H4 (cell line): ENCODE results near the gene RELL1. TPM values are rescaled to one million over a fixed set of nuclear protein-coding genes. Genes with fewer than 3 reads are reported as not detected.

Source experiments
- DNase-seq: peaks from one replicate; pipeline ENCODE4 v3.0.0-alpha.2; 2015; ENCODE audit warnings: low spot score
- total RNA-seq: library from RNA; depleted of rRNA; stranded (reverse); fragments of >200 nt; shearing (Covaris generic); gene quantifications from 2 replicates; pipeline ENCODE4 v1.2.3, GENCODE V29; 2014; rRNA removed

RELL1 gene
- total RNA-seq, 1 experiment from 2014 or later: 46.0 TPM

DNA sequence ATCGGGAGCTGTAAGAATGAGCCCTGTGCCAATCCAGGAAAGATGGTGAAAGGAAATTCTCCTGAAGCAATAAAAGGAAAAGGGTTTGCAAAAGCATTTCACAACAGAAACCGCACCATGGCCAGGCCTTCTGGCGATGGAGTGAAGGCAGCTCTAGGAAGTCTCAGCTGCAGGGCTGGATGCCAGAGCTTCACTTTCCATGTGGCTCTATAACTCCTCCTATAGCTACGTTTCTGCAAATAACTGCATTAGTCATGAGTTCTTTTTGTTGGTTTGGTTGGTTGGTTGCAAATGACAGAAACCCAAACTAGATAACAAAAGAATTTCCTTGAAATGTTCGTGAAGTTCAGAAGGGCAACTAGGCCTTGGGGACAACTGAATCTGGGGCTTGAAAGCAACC lies 84.6 kb downstream of the RELL1 start:
- peak; percentile 93 for DNase-seq

DNA sequence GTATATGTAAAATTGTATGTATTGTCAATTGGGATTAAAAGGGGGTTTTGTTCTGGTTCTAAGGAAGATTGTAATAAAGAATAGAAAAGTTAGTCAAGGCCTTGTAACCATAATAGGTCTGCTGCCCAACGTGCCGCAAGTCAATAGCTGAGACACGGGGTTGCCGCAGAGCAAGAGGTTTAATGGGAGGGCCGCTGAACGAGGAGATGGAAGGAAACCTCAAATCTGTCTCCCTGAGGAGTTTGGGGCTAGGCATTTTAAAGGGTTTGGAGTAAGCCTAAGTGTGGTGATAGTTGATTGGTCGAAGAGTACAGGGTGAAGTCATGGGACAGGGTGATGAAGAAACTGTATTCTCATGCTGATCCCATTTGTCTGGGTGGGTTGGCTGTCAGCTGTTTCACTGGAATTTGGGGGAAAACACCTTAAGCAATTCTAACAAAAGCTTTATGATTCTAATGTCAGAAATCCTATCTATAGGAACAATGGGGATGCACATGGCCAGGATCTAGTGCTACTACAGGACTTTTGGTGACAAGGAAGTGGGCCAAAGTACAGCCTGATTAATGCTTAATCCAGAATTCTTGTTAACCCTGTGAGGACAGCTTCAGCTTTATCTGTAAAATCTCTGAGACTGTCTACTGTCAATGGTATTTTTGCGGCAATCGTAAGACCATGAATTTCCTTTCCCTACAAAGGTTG lies 86.9 kb downstream of the RELL1 start:
- no peak for DNase-seq

GRCh38 chr4:37597034-37597433 lies 89.1 kb downstream of the RELL1 start:
- no peak for DNase-seq

GRCh38 chr4:37595875-37596680 lies 90.1 kb downstream of the RELL1 start:
- DNase-seq: no peak

DNA sequence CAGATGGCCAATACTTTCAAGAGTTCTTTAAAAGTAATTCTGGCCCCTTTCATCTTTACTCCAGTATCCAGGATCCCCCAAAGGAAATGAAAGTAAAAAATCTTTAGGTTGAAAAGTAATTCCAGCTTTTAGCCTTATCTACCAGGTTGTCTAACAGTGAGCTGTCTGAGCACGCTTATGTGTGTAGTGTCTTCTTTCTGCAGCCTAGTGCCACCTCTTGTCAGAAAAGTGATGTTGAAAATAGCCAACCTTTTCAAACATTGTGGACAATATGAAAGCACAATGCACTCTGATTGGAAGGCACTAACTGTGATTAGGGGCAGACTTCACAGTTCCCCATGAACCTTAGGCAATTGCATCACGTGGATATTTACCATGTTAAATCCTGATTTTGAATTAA lies 92.1 kb downstream of the RELL1 start:
- no peak for DNase-seq

DNA sequence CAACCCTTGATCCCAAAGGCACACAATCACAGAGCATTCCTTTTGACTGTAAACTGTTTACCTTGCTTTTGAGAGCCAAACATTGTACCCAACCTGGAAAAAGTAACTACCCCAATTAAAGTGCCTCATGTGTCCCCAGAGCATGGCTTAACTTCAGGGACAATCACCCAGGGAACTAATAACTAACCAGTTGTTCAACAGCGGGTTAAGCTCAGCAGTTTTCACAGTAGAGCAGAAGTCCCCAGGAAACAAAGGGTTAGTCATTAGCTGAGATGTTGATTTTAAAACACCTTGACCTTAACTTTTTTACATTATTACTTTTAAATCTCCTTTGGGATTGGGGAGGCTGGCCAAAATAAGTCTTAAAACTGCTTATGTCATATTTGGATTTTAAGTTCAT lies 94.8 kb downstream of the RELL1 start:
- DNase-seq: no peak

DNA sequence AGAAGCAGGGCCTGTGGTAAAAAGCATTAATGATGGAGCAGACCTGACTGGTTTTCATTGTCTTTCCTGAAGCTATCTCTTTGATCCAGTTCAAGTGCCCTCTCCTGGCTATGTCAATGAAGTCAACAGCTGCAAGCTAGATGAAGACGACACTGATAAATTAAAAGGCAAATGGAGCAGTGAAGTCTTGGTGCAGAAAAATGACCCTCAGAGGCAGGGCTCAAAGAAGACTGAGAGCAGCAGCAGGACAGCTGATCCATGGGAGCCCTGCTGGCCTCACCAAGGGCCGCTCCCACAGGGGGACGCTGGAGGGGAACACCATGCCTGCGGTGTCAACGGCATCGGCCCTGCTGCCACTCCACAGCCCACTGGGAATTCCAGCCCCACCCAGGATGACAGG lies 96.2 kb downstream of the RELL1 start:
- DNase-seq: no peak

GRCh38 chr4:37588150-37588549 lies 98.0 kb downstream of the RELL1 start:
- DNase-seq: no peak

DNA sequence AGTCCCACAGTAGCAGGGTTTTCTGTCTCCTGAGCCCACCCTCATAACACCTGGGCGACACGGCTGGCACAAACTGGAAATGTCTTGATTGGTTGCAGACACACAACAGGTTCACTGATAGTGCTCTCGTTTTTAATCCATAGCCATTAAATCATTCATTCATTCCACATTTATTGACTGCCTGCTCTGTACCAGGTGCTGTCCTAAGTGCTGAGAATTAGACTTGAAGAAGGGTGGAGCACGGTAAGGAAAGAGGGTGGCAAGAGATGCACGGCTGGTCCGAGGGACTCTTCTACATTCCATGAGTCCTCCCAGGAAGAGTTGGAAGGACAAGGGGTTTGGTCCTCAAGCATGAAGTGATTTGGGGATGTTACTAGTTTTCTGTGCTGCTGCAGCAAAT lies 100.0 kb downstream of the RELL1 start:
- no peak for DNase-seq

GRCh38 chr4:37584493-37585060 lies 101.6 kb downstream of the RELL1 start:
- DNase-seq: no peak

GRCh38 chr4:37584071-37584470 lies 102.1 kb downstream of the RELL1 start:
- DNase-seq: no peak

GRCh38 chr4:37573566-37573965 lies 112.6 kb downstream of the RELL1 start:
- no peak for DNase-seq

GRCh38 chr4:37568489-37568888 lies 117.7 kb downstream of the RELL1 start:
- DNase-seq: no peak

DNA sequence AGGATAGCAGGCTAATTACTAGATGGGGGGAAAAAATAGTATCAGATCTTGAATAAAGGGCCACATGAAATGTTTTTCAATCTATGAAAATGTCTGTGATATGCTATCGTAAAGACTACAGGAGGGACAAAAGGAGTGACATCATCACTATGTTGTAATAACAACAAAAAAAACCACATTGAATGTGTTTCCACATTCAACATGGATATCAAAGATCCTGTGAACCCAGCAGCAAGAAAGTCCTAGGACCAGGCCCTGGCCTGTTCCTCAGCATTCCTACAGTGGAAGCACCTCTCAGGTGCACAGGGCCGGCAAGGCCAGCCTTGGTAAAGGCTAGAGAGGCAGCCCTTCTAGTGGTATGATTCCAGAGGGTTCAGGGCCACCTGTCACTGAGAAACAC lies 118.3 kb downstream of the RELL1 start:
- no peak for DNase-seq

- DNase-seq: no peak
These were observed 123.6 kb downstream of the RELL1 start for GRCh38 chr4:37562592-37562991.

DNA sequence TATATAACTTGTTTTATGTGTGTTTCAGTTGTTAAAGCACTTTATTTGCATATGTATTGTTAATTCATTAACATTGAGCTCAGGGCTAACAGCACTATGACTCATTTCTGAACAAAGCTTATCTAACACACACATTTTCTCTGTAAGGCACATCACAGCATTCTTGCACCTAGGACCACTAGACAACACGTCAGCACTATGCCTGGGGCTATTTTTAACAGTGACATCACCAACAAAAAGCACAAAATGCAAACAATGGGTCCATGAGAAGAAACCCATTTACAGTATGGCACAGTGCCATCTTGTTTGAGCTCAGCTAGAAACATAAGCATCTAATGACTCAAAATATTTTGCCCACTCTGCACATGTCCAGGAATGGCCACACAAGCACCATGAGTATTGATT lies 124.4 kb downstream of the RELL1 start:
- DNase-seq: peak; percentile 81

DNA sequence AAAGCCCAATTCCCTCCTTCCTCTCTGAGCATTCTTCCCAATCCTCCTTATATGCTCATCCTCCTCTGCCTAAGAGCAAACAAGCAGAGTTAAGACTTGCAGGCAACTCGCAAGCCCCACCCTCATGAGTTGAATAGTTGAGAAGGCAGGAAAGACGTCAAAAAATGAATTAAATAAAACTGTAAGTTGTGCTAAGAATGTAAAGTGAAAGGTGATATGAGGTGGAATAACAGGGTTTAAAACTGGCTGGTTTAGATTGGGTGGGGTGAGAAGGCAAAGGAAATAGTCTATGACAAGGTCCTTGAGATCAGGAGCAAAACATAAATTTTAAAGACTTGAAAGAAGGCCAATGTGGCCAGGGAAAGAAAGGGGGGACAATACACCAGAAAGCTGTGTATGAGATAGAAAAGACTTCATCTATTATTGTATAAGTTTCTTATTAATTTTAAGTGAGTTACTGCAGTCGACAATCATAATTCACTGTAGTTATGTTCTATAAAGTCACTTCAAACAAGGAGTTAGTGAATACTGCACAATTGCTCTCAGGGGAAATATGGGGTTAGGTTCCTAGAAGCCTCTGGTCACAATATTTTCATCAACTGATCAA lies 124.9 kb downstream of the RELL1 start:
- DNase-seq: no peak

Other genes with a start within 250 kb of the RELL1 start
- gene PGM2, start 140.3 kb upstream of the RELL1 start, total RNA-seq: 36.2 and 46.5 TPM in 2 replicates
- 92.0 and 110 TPM in 2 replicates for gene TBC1D1, start 204.7 kb upstream of the RELL1 start, total RNA-seq